Neural progenitor cell (in vitro differentiated cells): ENCODE results near the gene FAM53B. TPM values are rescaled to one million over a fixed set of nuclear protein-coding genes. Genes with fewer than 3 reads are reported as not detected.

ENCODE experiments used
- DNase-seq: peaks from one replicate; pipeline ENCODE4 v3.0.0-alpha.2; 2016; ENCODE audit warnings: low spot score
- H2AFZ ChIP-seq: fragments of 200-600 bp; sonication (generic); replicated peaks from 2 replicates; pipeline ENCODE4 v1.6.1; 2016; ENCODE audit warnings: antibody characterized with exemption
- H3F3A ChIP-seq: fragments of 200-600 bp; sonication (generic); 2 replicates; pipeline ENCODE4 v1.6.1; 2016; ENCODE audit warnings: antibody characterized with exemption, low read depth
- H3K27ac ChIP-seq: fragments of 200-600 bp; sonication (generic); 2 replicates; pipeline ENCODE4 v1.5.1; 2016; ENCODE audit warnings: mild to moderate bottlenecking
- H3K27me3 ChIP-seq: fragments of 200-600 bp; sonication (generic); 2 replicates; pipeline ENCODE4 v1.6.1; 2016; ENCODE audit warnings: mild to moderate bottlenecking, moderate library complexity
- H3K36me3 ChIP-seq: fragments of 200-600 bp; sonication (generic); 2 replicates; pipeline ENCODE4 v1.5.1; 2016
- H3K4me1 ChIP-seq: fragments of 200-600 bp; sonication (generic); 2 replicates; pipeline ENCODE4 v1.6.1; 2016; ENCODE audit warnings: mixed run types
- H3K4me2 ChIP-seq: fragments of 200-600 bp; sonication (generic); 2 replicates; pipeline ENCODE4 v1.6.1; 2016
- H3K4me3 ChIP-seq: fragments of 200-600 bp; sonication (generic); 2 replicates; pipeline ENCODE4 v1.5.1; 2016
- H3K79me2 ChIP-seq: fragments of 200-600 bp; sonication (generic); 2 replicates; pipeline ENCODE4 v1.6.1; 2016; ENCODE audit warnings: low read depth
- H3K9ac ChIP-seq: fragments of 200-600 bp; sonication (generic); 2 replicates; pipeline ENCODE4 v1.6.1; 2016
- H3K9me3 ChIP-seq: fragments of 200-600 bp; sonication (generic); 2 replicates; pipeline ENCODE4 v1.5.1; 2016; ENCODE audit warnings: low read depth
- H4K20me1 ChIP-seq: fragments of 200-600 bp; sonication (generic); 2 replicates; pipeline ENCODE4 v1.6.1; 2016; ENCODE audit warnings: low read depth
- H3K27ac Mint-ChIP-seq: 3 replicates; pipeline ENCODE4 v1.8.0; 2021; ENCODE audit warnings: mixed read lengths
- H3K27me3 Mint-ChIP-seq: 2 replicates; pipeline ENCODE4 v1.8.0; 2022; ENCODE audit warnings: low read depth, mild to moderate bottlenecking, inconsistent platforms, moderate library complexity, mixed read lengths; ENCODE audit not compliant: insufficient read depth
- H3K36me3 Mint-ChIP-seq: 3 replicates; pipeline ENCODE4 v1.8.0; 2021; ENCODE audit warnings: mixed read lengths
- H3K4me1 Mint-ChIP-seq: 3 replicates; pipeline ENCODE4 v1.8.0; 2021; ENCODE audit warnings: mixed read lengths
- H3K4me3 Mint-ChIP-seq: 3 replicates; pipeline ENCODE4 v1.8.0; 2021; ENCODE audit warnings: mild to moderate bottlenecking, moderate library complexity, mixed read lengths
- H3K9me3 Mint-ChIP-seq: 3 replicates; pipeline ENCODE4 v1.8.0; 2020; ENCODE audit warnings: mixed read lengths
- CTCF ChIP-seq: fragments of 200-600 bp; sonication (generic); IDR thresholded peaks from 2 replicates; pipeline ENCODE4 v1.5.1; 2017; ENCODE audit warnings: antibody characterized with exemption, mild to moderate bottlenecking
- EZH2 ChIP-seq: fragments of 200-600 bp; sonication (generic); IDR thresholded peaks from 2 replicates; pipeline ENCODE4 v1.6.1; 2017; ENCODE audit warnings: antibody characterized with exemption, mild to moderate bottlenecking, moderate library complexity
- EZH2phosphoT487 ChIP-seq: fragments of 200-600 bp; sonication (generic); IDR thresholded peaks from 2 replicates; pipeline ENCODE4 v1.6.1; 2017; ENCODE audit warnings: antibody characterized with exemption
- total RNA-seq: library from RNA; depleted of rRNA; stranded (reverse); fragments of >200 nt; gene quantifications from 2 replicates; pipeline ENCODE4 v1.2.3, GENCODE V29; 2015; ENCODE audit warnings: low replicate concordance

Gene FAM53B
- total RNA-seq, 1 donor from 2014 or later: 15.3 TPM

DNA sequence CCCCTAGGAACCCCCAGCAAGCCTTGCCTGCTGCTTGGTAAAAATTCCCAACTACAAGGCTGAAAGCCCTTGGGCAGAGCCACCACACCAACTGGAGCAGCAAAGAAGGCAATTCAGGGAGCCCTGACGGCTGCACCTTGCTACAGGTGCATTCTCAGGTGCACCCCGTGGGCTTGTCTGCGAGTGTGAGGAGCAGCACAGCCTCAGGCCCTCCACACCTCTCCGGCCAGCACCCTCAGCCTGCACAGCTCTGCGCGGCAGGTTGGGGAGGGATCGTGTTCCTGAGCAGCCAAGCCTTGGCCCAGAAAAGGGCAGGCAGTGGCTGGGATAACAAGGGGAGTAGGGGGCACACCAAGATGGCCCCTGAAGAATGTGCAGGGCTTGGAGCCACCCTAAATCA lies 104.1 kb downstream of the FAM53B start:
- H3K9me3 ChIP-seq: no peaks in the 10 kb centered on the region
- Mint-ChIP-seq H3K27ac (no peak overlapping the region), H3K27me3 (peaks cover 2% of the 10 kb centered on the region), H3K9me3 (no peaks in the 10 kb centered on the region), H3K36me3 (peaks cover 8% of the 10 kb centered on the region), H3K4me3 (no peak overlapping the region), H3K4me1 (peaks cover 38% of the 10 kb centered on the region)
- no peaks in the 10 kb centered on the region for H3K27me3 ChIP-seq
- peaks cover 13% of the 10 kb centered on the region for H4K20me1 ChIP-seq
- TF ChIP-seq EZH2phosphoT487 (no peak), EZH2 (no peak), CTCF (no peak)
- H3K4me1 ChIP-seq: peaks cover 52% of the 10 kb centered on the region
- peaks cover 38% of the 10 kb centered on the region for H3K79me2 ChIP-seq
- no peak overlapping the region for H3K9ac ChIP-seq
- DNase-seq: no peak
- peak overlapping the region; percentile 1 for H3K4me2 ChIP-seq
- H3K36me3 ChIP-seq: no peaks in the 10 kb centered on the region
- H3K27ac ChIP-seq: no peak overlapping the region
- no peak overlapping the region for H2AFZ ChIP-seq
- H3F3A ChIP-seq: peaks cover 35% of the 10 kb centered on the region
- no peak overlapping the region for H3K4me3 ChIP-seq

- Histone ChIP-seq H3K79me2 (peaks cover 39% of the 10 kb centered on the region), H3K27me3 (no peaks in the 10 kb centered on the region), H3K27ac (no peak overlapping the region), H3F3A (peaks cover 31% of the 10 kb centered on the region), H3K36me3 (no peaks in the 10 kb centered on the region), H3K4me2 (no peak overlapping the region), H4K20me1 (peaks cover 10% of the 10 kb centered on the region), H3K9ac (no peak overlapping the region), H3K4me1 (peaks cover 48% of the 10 kb centered on the region), H3K4me3 (no peak overlapping the region), H3K9me3 (no peaks in the 10 kb centered on the region), H2AFZ (no peak overlapping the region)
- Mint-ChIP-seq H3K27ac (no peak overlapping the region), H3K9me3 (no peaks in the 10 kb centered on the region), H3K27me3 (peaks cover 2% of the 10 kb centered on the region), H3K36me3 (peaks cover 10% of the 10 kb centered on the region), H3K4me3 (no peak overlapping the region), H3K4me1 (peaks cover 37% of the 10 kb centered on the region)
- TF ChIP-seq EZH2phosphoT487 (no peak), EZH2 (no peak), CTCF (no peak)
- DNase-seq: no peak
Measured at GRCh38 chr10:124639646-124640045, 104.5 kb downstream of the FAM53B start.

DNA sequence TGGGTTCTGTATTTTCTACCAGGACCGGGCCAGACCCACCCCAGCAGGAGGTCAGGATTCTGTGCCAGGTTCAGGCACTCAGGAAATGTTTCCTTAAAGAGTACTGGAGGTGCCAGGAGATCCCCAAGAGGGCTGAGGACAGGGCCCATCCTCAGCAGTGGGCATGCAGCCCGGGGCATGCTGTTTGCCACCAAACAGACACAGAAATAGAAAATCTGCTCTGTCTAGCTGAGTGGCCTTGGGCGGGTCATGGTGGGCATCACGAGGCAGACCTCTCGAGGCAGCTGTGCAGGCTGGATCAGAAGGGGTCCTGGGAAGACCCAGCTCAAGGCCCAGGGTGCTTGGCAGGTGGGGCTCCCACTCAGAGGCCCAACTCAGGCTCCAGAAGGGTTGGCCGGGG lies 105.0 kb downstream of the FAM53B start:
- H3K4me3 Mint-ChIP-seq: no peak overlapping the region
- TF ChIP-seq CTCF (no peak), EZH2 (no peak), EZH2phosphoT487 (no peak)
- DNase-seq: no peak
- Histone ChIP-seq H3K4me3 (no peak overlapping the region), H3K79me2 (peaks cover 42% of the 10 kb centered on the region), H3K27ac (no peak overlapping the region), H4K20me1 (peaks cover 5% of the 10 kb centered on the region), H3K9ac (no peak overlapping the region), H3K36me3 (no peaks in the 10 kb centered on the region), H3K4me2 (no peak overlapping the region), H3K27me3 (no peaks in the 10 kb centered on the region), H2AFZ (no peak overlapping the region), H3K9me3 (no peaks in the 10 kb centered on the region), H3K4me1 (peaks cover 44% of the 10 kb centered on the region), H3F3A (peaks cover 27% of the 10 kb centered on the region)
- no peak overlapping the region for H3K27ac Mint-ChIP-seq
- peaks cover 12% of the 10 kb centered on the region for H3K36me3 Mint-ChIP-seq
- peaks cover 33% of the 10 kb centered on the region for H3K4me1 Mint-ChIP-seq
- no peaks in the 10 kb centered on the region for H3K9me3 Mint-ChIP-seq
- H3K27me3 Mint-ChIP-seq: peaks cover 2% of the 10 kb centered on the region

DNA sequence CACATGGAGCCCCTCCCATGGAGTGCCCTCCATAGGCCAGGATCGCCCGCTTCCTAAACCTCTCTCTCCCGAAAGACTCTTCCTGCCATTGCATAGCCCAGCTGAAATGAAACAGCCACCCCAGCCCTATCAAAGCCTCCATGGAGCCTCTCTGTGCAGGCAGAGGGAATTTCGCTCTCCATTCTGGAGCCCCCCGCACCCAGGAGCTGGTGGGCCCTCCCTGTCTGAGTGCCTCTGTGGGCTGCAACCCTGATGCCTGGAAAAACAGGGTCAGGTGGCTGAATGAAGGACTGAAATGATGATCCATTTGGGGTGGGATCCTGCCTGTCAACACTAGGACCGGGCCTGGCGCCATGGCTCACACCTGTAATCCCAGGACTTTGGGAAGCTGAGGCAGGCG lies 106.4 kb downstream of the FAM53B start:
- H3K4me3 ChIP-seq: no peak overlapping the region
- H3K27ac Mint-ChIP-seq: no peak overlapping the region
- peaks cover 1% of the 10 kb centered on the region for H4K20me1 ChIP-seq
- H3K36me3 Mint-ChIP-seq: peaks cover 15% of the 10 kb centered on the region
- H3K9me3 ChIP-seq: no peaks in the 10 kb centered on the region
- H3K9ac ChIP-seq: no peak overlapping the region
- H3K36me3 ChIP-seq: no peaks in the 10 kb centered on the region
- peaks cover 29% of the 10 kb centered on the region for H3K4me1 ChIP-seq
- H3K4me2 ChIP-seq: no peak overlapping the region
- H3K9me3 Mint-ChIP-seq: no peaks in the 10 kb centered on the region
- H3K27me3 ChIP-seq: no peaks in the 10 kb centered on the region
- TF ChIP-seq EZH2phosphoT487 (no peak), EZH2 (no peak), CTCF (no peak)
- H3K4me3 Mint-ChIP-seq: no peak overlapping the region
- peaks cover 12% of the 10 kb centered on the region for H3F3A ChIP-seq
- no peak for DNase-seq
- H3K27ac ChIP-seq: no peak overlapping the region
- peaks cover 55% of the 10 kb centered on the region for H3K79me2 ChIP-seq
- H3K4me1 Mint-ChIP-seq: peaks cover 18% of the 10 kb centered on the region
- H3K27me3 Mint-ChIP-seq: no peaks in the 10 kb centered on the region
- no peak overlapping the region for H2AFZ ChIP-seq
